HCT116 (cell line): ENCODE data around the gene CDKAL1. TPM values are rescaled to one million over a fixed set of nuclear protein-coding genes. Genes with fewer than 3 reads are reported as not detected.

Source experiments
- ATAC-seq: fragments of 200-7000 bp; cut with Tn5 transposase; 2 replicates; pipeline ENCODE4 v1.9.1; 2020; ENCODE audit warnings: mild to moderate bottlenecking, moderate library complexity
- BruUV-seq: library from RNA; stranded (reverse); fragments of 400-500 nt; replicated peaks from 2 replicates; lab custom pipeline; 2021; lab: Mats Ljungman, UMichigan
- CTCF ChIA-PET: fragments of 300-600 bp; sonication (Branson Sonifier 250); formaldehyde crosslinking; loops from one replicate; lab custom pipeline; 2021; ENCODE audit warnings: antibody characterized with exemption; lab: Charles Lee
- POLR2A ChIA-PET: fragments of 300-600, 350-600 bp; sonication (Branson Sonifier 250); formaldehyde crosslinking; loops from one replicate; lab custom pipeline; 2021; ENCODE audit warnings: antibody characterized with exemption; lab: Charles Lee
- RAD21 ChIA-PET, 2 experiments: fragments of 300-600 bp; sonication (Branson Sonifier 250); formaldehyde crosslinking; loops; one replicate each; lab custom pipeline; 2023; ENCODE audit warnings: low total read pairs in 2 of 2; ENCODE audit not compliant: uncharacterized antibody in 2 of 2, unreplicated experiment in 2 of 2, low non-redundant PET in 1 of 2; lab: Charles Lee
- DNase-seq: peaks from one replicate; pipeline ENCODE4 v3.0.0-alpha.2; 2010; ENCODE audit warnings: low read depth, low spot score
- H2AFZ ChIP-seq: fragments of 200-600 bp; shearing (Covaris generic), sonication (generic); 2 replicates; pipeline ENCODE4 v1.6.1; 2017; ENCODE audit warnings: low read depth, mixed run types, mixed read lengths, antibody characterized with exemption, low read length; ENCODE audit not compliant: poor library complexity, severe bottlenecking
- H3K27ac ChIP-seq: 2 replicates; pipeline ENCODE4 v1.5.1; 2012; ENCODE audit warnings: low read depth, low read length
- H3K27me3 ChIP-seq: fragments of 200-600 bp; sonication (generic); 2 replicates; pipeline ENCODE4 v1.6.1; 2016; ENCODE audit warnings: mixed run types, low read length, mixed read lengths; ENCODE audit not compliant: insufficient read depth
- H3K36me3 ChIP-seq, 2 experiments: fragments of 200-500 bp in 1 of 2; fragments of 200-600 bp in 1 of 2; sonication (Bioruptor generic) in 1 of 2; sonication (generic) in 1 of 2; 2 replicates each; pipeline versions ENCODE4 v1.5.1 to v1.6.1; 2014 to 2016; ENCODE audit warnings: low read length in 2 of 2, inconsistent platforms in 1 of 2, mixed read lengths in 1 of 2, mixed run types in 1 of 2; ENCODE audit not compliant: insufficient read depth in 2 of 2, control insufficient read depth in 1 of 2
- H3K4me1 ChIP-seq, 2 experiments: fragments of 200-600 bp in 1 of 2; sonication (generic) in 1 of 2; 2 replicates each; pipeline versions ENCODE4 v1.5.1 to v1.6.1; 2012 to 2017; ENCODE audit warnings: low read length in 2 of 2, inconsistent platforms in 1 of 2, mild to moderate bottlenecking in 1 of 2, mixed read lengths in 1 of 2, mixed run types in 1 of 2, moderate library complexity in 1 of 2; ENCODE audit not compliant: insufficient read depth in 2 of 2, control insufficient read depth in 1 of 2
- H3K4me2 ChIP-seq: fragments of 200-600 bp; sonication (generic); 2 replicates; pipeline ENCODE4 v1.6.1; 2017; ENCODE audit warnings: mixed run types, low read length, mixed read lengths
- H3K4me3 ChIP-seq, 2 experiments: fragments of 200-600 bp in 1 of 2; sonication (generic) in 1 of 2; replicated peaks in 1 of 2; 2 replicates each; pipeline ENCODE4 v1.5.1; 2011 to 2016; ENCODE audit warnings: low read length in 2 of 2, control low read depth in 1 of 2, low read depth in 1 of 2, mild to moderate bottlenecking in 1 of 2, mixed read lengths in 1 of 2, mixed run types in 1 of 2
- H3K79me2 ChIP-seq: fragments of 200-600 bp; sonication (generic); 2 replicates; pipeline ENCODE4 v1.6.1; 2017; ENCODE audit warnings: mild to moderate bottlenecking, mixed run types, low read length, moderate library complexity, mixed read lengths; ENCODE audit not compliant: insufficient read depth
- H3K9ac ChIP-seq: fragments of 200-600 bp; sonication (generic); 2 replicates; pipeline ENCODE4 v1.6.1; 2016; ENCODE audit warnings: low read length, mixed read lengths
- H3K9me2 ChIP-seq: fragments of 200-600 bp; sonication (generic), shearing (Covaris generic); 2 replicates; pipeline ENCODE4 v1.6.1; 2017; ENCODE audit warnings: mixed run types, mild to moderate bottlenecking, moderate library complexity; ENCODE audit not compliant: insufficient read depth
- H3K9me3 ChIP-seq, 2 experiments: fragments of 200-500 bp in 1 of 2; fragments of 200-600 bp in 1 of 2; sonication (Bioruptor generic) in 1 of 2; sonication (generic) in 1 of 2; 2 replicates each; pipeline ENCODE4 v1.6.1; 2014 to 2017; ENCODE audit warnings: low read length in 2 of 2, mixed read lengths in 2 of 2, inconsistent platforms in 1 of 2, low read depth in 1 of 2, mild to moderate bottlenecking in 1 of 2, mixed run types in 1 of 2, moderate library complexity in 1 of 2; ENCODE audit not compliant: control insufficient read depth in 1 of 2, insufficient read depth in 1 of 2
- H4K20me1 ChIP-seq: fragments of 200-600 bp; sonication (generic), shearing (Covaris generic); 2 replicates; pipeline ENCODE4 v1.6.1; 2017; ENCODE audit warnings: mixed run types, mild to moderate bottlenecking, moderate library complexity; ENCODE audit not compliant: insufficient read depth
- CTCF ChIP-seq, 3 experiments: fragments of 200-600 bp in 1 of 3; sonication (generic) in 1 of 3; IDR thresholded peaks in 2 of 3; conservative IDR thresholded peaks in 1 of 3; 2 replicates each; pipeline ENCODE4 v1.5.1; 2012 to 2017; ENCODE audit warnings: low read depth in 2 of 3, low read length in 2 of 3, antibody characterized with exemption in 1 of 3, borderline replicate concordance in 1 of 3, control low read depth in 1 of 3, mild to moderate bottlenecking in 1 of 3, mixed read lengths in 1 of 3, mixed run types in 1 of 3, moderate library complexity in 1 of 3; ENCODE audit not compliant: insufficient read depth in 1 of 3
- EGR1 ChIP-seq: IDR thresholded peaks from 2 replicates; pipeline ENCODE4 v1.6.1; 2012; ENCODE audit warnings: low read depth
- ELF1 ChIP-seq: IDR thresholded peaks from 2 replicates; pipeline ENCODE4 v1.6.1; 2012; ENCODE audit warnings: low read depth, borderline replicate concordance
- EZH2 ChIP-seq: fragments of 200-600 bp; sonication (generic); IDR thresholded peaks from 2 replicates; pipeline ENCODE4 v1.6.1; 2017; ENCODE audit warnings: antibody characterized with exemption, mixed run types
- FOSL1 ChIP-seq: IDR thresholded peaks from 2 replicates; pipeline ENCODE4 v1.6.1; 2012; ENCODE audit warnings: low read depth
- JUND ChIP-seq: IDR thresholded peaks from 2 replicates; pipeline ENCODE4 v1.6.1; 2012
- POLR2A ChIP-seq: IDR thresholded peaks from 2 replicates; pipeline ENCODE4 v1.7.0; 2011; ENCODE audit warnings: borderline replicate concordance; ENCODE audit not compliant: insufficient read depth, insufficient read length; ENCODE audit errors: extremely low read depth
- POLR2AphosphoS5 ChIP-seq: IDR thresholded peaks from 2 replicates; pipeline ENCODE4 v1.6.1; 2011; ENCODE audit warnings: mild to moderate bottlenecking, low read depth, low read length, moderate library complexity
- RAD21 ChIP-seq: IDR thresholded peaks from 2 replicates; pipeline ENCODE4 v1.6.1; 2012; ENCODE audit warnings: low read depth, mild to moderate bottlenecking
- SIN3A ChIP-seq: IDR thresholded peaks from 2 replicates; pipeline ENCODE4 v1.6.1; 2012; ENCODE audit warnings: low read depth
- TCF7L2 ChIP-seq: IDR thresholded peaks from 2 replicates; pipeline ENCODE4 v1.7.0; 2011; ENCODE audit warnings: borderline replicate concordance, inconsistent platforms; ENCODE audit not compliant: insufficient read depth, insufficient read length; ENCODE audit errors: extremely low read depth
- ZBTB33 ChIP-seq: IDR thresholded peaks from 2 replicates; pipeline ENCODE4 v1.6.1; 2011; ENCODE audit warnings: mild to moderate bottlenecking, low read length, moderate library complexity; ENCODE audit not compliant: insufficient replicate concordance; ENCODE audit errors: extremely low read depth
- ZFX ChIP-seq: fragments of 450-650 bp; IDR thresholded peaks from 2 replicates; pipeline ENCODE4 v1.6.1; 2017
- ZNF274 ChIP-seq: fragments of 200-500 bp; sonication (Bioruptor generic); IDR thresholded peaks from 2 replicates; pipeline ENCODE4 v1.6.1; 2014; ENCODE audit warnings: mild to moderate bottlenecking, low read depth, low read length, inconsistent platforms
- intact Hi-C: fragments of 100-400 bp; cut with micrococcal nuclease; formaldehyde crosslinking; loops from 2 replicates; pipeline ENCODE4 v1.10.0; 2022
- total RNA-seq: library from RNA; stranded (reverse); gene quantifications from one replicate; pipeline ENCODE4 v1.2.1, GENCODE V29; 2021; ENCODE audit not compliant: unreplicated experiment
- TF ChIP-seq, protein P1 (sequence below): IDR thresholded peaks from 2 replicates; pipeline ENCODE4 v1.6.1; 2012; ENCODE audit warnings: low read depth

The CDKAL1 gene
- total RNA-seq, 1 experiment from 2014 or later, result 14.9 TPM

DNA sequence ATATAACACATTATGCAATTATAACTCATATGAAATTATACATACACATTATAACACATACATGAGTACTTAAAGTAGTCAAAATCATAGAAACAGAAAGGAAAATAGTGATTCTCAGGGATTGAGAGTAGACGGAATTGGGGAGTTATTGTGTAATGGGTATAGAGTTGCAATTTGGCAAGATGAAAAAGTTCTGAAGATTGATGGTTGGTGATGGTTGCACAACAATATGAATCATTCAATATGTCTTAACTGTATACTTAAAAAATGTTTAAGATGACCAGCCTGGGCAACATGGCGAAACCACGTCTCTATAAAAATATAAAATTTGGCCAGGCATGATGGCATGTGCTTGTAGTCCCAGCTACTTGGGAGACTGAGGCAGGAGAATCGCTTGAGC lies 372.7 kb downstream of the CDKAL1 start (continued):
- TF ChIP-seq ZBTB33 (no peak), RAD21 (no peak), POLR2AphosphoS5 (no peak), POLR2A (no peak), TCF7L2 (no peak), JUND (no peak)
- TF ChIP-seq, all 23 proteins: peak for 0

DNA sequence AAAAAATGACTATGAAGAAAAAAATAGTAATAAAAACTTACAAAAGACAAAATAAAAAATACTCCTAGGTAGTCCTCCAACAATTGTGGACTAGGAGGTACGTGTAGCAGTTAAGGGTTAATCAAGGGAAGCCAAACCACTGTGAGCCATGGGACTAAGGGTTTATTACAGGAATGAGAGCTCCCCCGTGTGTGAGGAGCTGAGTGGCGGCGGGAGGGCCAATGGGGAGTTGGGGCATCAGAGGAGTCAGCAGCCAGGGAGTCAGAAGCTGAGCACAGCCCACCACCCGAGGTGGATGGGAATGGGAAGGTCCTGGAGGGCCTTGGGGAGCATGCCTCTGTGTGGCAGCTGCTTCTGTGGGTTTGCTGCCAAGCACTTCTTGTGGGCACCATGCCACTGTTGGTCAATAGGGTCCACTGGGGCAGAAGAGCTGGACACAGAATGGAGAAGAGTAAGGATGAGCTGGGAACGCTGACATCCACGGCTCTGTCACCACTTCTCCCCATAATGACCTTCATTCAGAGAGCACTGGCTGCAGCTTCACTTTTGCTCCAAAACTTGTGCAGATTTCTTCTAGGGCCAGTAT lies 373.3 kb downstream of the CDKAL1 start:
- RAD21 ChIA-PET, result no interaction called here
- Histone ChIP-seq H3K9ac (no peak overlapping the region), H4K20me1 (no peaks in the 10 kb centered on the region), H3K4me2 (no peak overlapping the region), H3K27me3 (no peaks in the 10 kb centered on the region), H2AFZ (no peak overlapping the region), H3K4me1 (no peaks in the 10 kb centered on the region), H3K9me2 (no peaks in the 10 kb centered on the region), H3K27ac (no peak overlapping the region), H3K79me2 (no peaks in the 10 kb centered on the region), H3K4me3 (no peak overlapping the region), H3K36me3 (no peaks in the 10 kb centered on the region), H3K9me3 (no peaks in the 10 kb centered on the region)
- intact Hi-C loops, result no loop called here
- 0 out of 2 replicates have a peak, but pooled peaks have one; percentile 38 for ATAC-seq
- CTCF ChIA-PET, result no interaction called here
- POLR2A ChIA-PET, result no interaction called here
- BruUV-seq, result no TSS peak
- DNase-seq, result no peak
- TF ChIP-seq ZNF274 (no peak), EZH2 (no peak), RAD21 (no peak), ELF1 (no peak), ZBTB33 (no peak), FOSL1 (no peak), EGR1 (no peak), ZFX (no peak), SIN3A (no peak), CTCF (IDR thresholded peaks at IDR 0.05 in 2 of 3, conservative IDR thresholded peaks at IDR 0.05 in 1 of 3; ENCODE audit: borderline replicate concordance in 1 of 3, insufficient read depth in 1 of 3, low read depth in 2 of 3, low read length in 2 of 3) (no peak), TCF7L2 (no peak)
- TF ChIP-seq, protein P1, sequence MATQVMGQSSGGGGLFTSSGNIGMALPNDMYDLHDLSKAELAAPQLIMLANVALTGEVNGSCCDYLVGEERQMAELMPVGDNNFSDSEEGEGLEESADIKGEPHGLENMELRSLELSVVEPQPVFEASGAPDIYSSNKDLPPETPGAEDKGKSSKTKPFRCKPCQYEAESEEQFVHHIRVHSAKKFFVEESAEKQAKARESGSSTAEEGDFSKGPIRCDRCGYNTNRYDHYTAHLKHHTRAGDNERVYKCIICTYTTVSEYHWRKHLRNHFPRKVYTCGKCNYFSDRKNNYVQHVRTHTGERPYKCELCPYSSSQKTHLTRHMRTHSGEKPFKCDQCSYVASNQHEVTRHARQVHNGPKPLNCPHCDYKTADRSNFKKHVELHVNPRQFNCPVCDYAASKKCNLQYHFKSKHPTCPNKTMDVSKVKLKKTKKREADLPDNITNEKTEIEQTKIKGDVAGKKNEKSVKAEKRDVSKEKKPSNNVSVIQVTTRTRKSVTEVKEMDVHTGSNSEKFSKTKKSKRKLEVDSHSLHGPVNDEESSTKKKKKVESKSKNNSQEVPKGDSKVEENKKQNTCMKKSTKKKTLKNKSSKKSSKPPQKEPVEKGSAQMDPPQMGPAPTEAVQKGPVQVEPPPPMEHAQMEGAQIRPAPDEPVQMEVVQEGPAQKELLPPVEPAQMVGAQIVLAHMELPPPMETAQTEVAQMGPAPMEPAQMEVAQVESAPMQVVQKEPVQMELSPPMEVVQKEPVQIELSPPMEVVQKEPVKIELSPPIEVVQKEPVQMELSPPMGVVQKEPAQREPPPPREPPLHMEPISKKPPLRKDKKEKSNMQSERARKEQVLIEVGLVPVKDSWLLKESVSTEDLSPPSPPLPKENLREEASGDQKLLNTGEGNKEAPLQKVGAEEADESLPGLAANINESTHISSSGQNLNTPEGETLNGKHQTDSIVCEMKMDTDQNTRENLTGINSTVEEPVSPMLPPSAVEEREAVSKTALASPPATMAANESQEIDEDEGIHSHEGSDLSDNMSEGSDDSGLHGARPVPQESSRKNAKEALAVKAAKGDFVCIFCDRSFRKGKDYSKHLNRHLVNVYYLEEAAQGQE, result no peak
